AG04450 (cell line): ENCODE measurements around the gene LRMDA. TPM values are rescaled to one million over a fixed set of nuclear protein-coding genes. Genes with fewer than 3 reads are reported as not detected.

Experiments
- CTCF ChIA-PET: fragments of 300-600, 350-600 bp; formaldehyde crosslinking; extraction: SDS; loops from one replicate; lab custom pipeline; 2022; ENCODE audit warnings: antibody characterized with exemption, inconsistent platforms; lab: Charles Lee
- POLR2A ChIA-PET: fragments of 350-600 bp; formaldehyde crosslinking; extraction: SDS; loops from one replicate; lab custom pipeline; 2021; ENCODE audit warnings: antibody characterized with exemption, inconsistent platforms; lab: Yijun Ruan, JAX
- DNase-seq: peaks from one replicate; pipeline ENCODE4 v3.0.0-alpha.2; 2011; ENCODE audit warnings: low read depth, low spot score
- H3K27ac ChIP-seq: one replicate; pipeline ENCODE4 v1.5.1; 2012; ENCODE audit warnings: low read depth, low read length, control low read depth
- H3K27me3 ChIP-seq: one replicate; pipeline ENCODE4 v1.6.0; 2012; ENCODE audit warnings: low read length; ENCODE audit not compliant: control insufficient read depth, insufficient read depth
- H3K4me3 ChIP-seq: 2 replicates; pipeline ENCODE4 v1.5.1; 2011; ENCODE audit warnings: mild to moderate bottlenecking, low read depth, low read length, control low read depth
- H3K9me3 ChIP-seq: 2 replicates; pipeline ENCODE4 v1.5.1; 2012; ENCODE audit warnings: low read length; ENCODE audit not compliant: control insufficient read depth, insufficient read depth
- polyA plus RNA-seq: library from polyadenylated mRNA; depleted of rRNA; stranded (reverse); fragments of >200 nt; gene quantifications from 2 replicates; pipeline ENCODE4 v1.2.3, GENCODE V29; 2011
- TF ChIP-seq, protein P1 (sequence below): IDR thresholded peaks from 2 replicates; pipeline ENCODE4 v1.5.1; 2011; ENCODE audit warnings: low read depth, low read length, control low read depth, inconsistent platforms

LRMDA gene
- polyA plus RNA-seq, 1 experiment, result 0.12 TPM

DNA sequence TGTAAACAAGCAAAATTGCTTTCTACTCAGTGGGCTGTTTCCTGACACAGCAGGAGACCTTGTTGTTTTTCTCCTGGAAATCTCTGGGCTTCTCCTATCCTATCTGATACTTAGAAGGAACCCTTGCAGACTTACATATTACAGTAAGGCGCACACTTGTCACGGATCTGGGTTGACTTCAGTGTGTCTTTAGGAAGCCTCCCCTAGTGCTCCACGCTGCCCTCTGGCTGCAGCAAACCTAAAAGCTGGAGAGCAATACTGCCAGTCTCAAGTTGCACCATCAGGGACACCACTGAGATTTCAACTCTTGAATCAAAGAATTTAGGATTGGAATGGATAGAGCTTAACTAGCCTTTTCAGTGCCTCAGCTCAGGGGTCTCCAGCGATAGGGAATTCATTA, 495.3 kb downstream of the LRMDA start:
- ChIA-PET CTCF (no interaction called here), POLR2A (no interaction called here)
- H3K27me3 ChIP-seq, result peaks cover 4% of the 10 kb centered on the region
- no peak overlapping the region for H3K27ac ChIP-seq
- TF ChIP-seq, protein P1, sequence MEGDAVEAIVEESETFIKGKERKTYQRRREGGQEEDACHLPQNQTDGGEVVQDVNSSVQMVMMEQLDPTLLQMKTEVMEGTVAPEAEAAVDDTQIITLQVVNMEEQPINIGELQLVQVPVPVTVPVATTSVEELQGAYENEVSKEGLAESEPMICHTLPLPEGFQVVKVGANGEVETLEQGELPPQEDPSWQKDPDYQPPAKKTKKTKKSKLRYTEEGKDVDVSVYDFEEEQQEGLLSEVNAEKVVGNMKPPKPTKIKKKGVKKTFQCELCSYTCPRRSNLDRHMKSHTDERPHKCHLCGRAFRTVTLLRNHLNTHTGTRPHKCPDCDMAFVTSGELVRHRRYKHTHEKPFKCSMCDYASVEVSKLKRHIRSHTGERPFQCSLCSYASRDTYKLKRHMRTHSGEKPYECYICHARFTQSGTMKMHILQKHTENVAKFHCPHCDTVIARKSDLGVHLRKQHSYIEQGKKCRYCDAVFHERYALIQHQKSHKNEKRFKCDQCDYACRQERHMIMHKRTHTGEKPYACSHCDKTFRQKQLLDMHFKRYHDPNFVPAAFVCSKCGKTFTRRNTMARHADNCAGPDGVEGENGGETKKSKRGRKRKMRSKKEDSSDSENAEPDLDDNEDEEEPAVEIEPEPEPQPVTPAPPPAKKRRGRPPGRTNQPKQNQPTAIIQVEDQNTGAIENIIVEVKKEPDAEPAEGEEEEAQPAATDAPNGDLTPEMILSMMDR, result no peak
- H3K9me3 ChIP-seq, result no peaks in the 10 kb centered on the region
- no peak overlapping the region for H3K4me3 ChIP-seq
- DNase-seq, result no peak

DNA sequence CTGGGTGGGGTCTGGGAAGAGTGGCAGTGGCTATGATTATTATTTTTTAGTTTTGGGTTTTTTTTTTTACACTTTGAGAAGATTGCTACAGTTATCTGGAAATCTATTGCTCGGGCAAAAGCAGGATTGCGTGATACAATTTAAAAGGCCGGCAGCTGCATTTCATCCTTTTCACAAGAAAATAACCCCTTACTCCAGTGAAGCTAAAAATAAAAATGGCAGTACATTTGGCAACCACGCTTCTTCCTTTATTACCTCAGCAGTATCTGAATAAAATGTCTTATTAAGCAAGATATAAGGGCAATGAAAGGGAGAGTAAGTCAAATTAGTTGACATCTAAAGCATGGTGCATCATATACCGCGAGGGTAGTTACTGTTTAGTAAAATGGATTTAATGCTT, 496.8 kb downstream of the LRMDA start:
- no peaks in the 10 kb centered on the region for H3K9me3 ChIP-seq
- DNase-seq, result no peak
- no peak overlapping the region for H3K4me3 ChIP-seq
- TF ChIP-seq, protein P1, result no peak
- POLR2A ChIA-PET, result no interaction called here
- CTCF ChIA-PET, result no interaction called here
- no peak overlapping the region for H3K27ac ChIP-seq
- H3K27me3 ChIP-seq, result no peaks in the 10 kb centered on the region

DNA sequence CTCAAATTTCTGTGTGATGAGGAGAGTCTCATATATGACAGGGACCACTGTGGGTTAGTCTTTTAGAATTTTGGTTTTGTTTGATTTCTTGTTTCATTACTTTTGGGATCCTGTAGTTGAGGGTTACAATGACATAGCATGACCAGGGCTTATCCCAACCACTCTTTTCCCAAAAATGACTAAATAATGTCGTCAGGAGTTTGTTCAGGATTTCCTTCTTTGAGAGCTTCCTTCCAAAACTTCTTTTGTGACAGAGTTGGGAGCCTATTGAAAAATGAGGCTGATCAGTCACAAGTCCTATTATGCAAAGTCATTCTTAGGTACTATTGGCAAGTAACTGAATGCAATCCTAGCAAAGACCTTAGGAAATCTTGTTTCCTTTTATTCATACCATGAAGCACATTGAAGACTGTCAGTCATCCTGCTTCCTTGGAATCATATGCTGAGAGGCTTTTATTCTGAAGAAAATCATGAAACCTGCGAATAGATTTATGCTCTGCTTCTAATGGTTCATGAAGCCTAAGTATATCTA, 498.3 kb downstream of the LRMDA start:
- no peak overlapping the region for H3K4me3 ChIP-seq
- ChIA-PET CTCF (no interaction called here), POLR2A (no interaction called here)
- no peaks in the 10 kb centered on the region for H3K9me3 ChIP-seq
- no peak for DNase-seq
- TF ChIP-seq, protein P1, result no peak
- H3K27me3 ChIP-seq, result no peaks in the 10 kb centered on the region
- H3K27ac ChIP-seq, result no peak overlapping the region

DNA sequence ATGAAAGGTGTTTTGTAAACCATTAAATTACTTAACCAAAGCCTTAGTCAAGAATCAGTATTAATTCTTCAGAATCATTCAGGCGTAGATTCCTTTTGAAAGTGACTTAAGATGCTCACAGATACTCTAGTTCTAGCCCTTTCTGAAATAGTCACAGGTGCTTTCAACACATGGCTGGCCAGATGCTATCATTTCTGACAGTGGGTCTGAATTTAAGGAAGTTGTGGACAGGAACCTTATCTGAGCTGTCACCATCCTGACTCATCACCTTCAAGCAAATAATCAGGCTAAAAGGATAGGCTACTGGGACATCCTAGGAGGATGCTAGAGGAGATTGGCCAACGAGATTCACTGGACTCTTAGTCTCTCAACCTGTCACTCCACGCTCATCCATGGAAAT, 501.5 kb downstream of the LRMDA start:
- TF ChIP-seq, protein P1, result no peak
- H3K27ac ChIP-seq, result no peak overlapping the region

DNA sequence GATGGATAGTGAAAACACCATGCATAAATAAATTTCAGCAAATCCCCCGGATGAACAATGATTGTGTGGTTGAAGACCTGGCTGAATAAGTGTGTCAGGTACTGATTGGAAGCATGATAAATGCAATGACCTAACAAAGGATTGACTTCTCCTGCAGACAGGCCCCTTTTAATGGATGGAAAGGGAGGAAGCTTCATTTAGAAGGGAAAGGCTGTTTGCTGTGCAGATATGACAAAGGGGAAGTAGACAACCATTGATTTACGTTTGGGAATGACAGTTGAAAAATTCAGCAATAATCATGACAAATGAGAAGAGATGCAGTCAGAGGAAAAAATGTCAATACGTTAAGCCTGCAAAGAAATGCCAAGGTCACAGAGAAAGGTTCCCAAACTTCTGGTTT, 503.8 kb downstream of the LRMDA start:
- CTCF ChIA-PET, result no interaction called here
- TF ChIP-seq, protein P1, result no peak

More for the DNA sequence above, 501.5 kb downstream of the LRMDA start:
- no peak for DNase-seq
- H3K4me3 ChIP-seq, result no peak overlapping the region
- no peaks in the 10 kb centered on the region for H3K9me3 ChIP-seq
- POLR2A ChIA-PET, result no interaction called here
- peaks cover 3% of the 10 kb centered on the region for H3K27me3 ChIP-seq
- CTCF ChIA-PET, result no interaction called here

More for the DNA sequence above, 503.8 kb downstream of the LRMDA start:
- DNase-seq, result no peak
- Histone ChIP-seq H3K9me3 (no peaks in the 10 kb centered on the region), H3K27ac (no peak overlapping the region), H3K4me3 (no peak overlapping the region), H3K27me3 (peaks cover 3% of the 10 kb centered on the region)
- POLR2A ChIA-PET, result no interaction called here
